ENCODE data around the gene MIOS. TPM values are rescaled to one million over a fixed set of nuclear protein-coding genes. Genes with fewer than 3 reads are reported as not detected.
A peak's percentile ranks its signal among the peaks of the same experiment; 100 is the strongest.

The MIOS gene
- total RNA-seq, 1 donor from 2014 or later = 22.3 TPM

DNA sequence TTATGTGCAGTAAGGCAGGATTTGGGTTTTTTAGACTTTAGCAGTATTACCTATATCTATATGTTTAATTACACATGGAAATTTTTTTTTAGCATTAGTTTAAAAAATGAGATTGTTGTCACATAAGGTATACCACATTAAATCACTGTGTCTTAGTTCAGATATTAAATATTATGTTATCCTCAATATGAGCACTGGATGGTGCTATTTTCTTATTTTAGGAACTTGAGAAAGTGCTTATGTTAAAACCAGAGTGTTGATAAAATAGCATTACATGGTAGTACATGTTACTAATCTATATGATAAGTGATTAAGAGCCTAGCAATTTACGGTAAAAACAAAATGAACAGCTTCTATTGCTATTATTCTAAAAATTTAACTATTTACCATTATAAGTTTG, 28.8 kb downstream of the MIOS start:
- H3K27ac Mint-ChIP-seq (ENCODE audit: unreplicated experiment) = no peak overlapping the region
- peaks cover 31% of the 10 kb centered on the region for H3K36me3 Mint-ChIP-seq (ENCODE audit: low read depth, unreplicated experiment)
- H3K4me1 Mint-ChIP-seq (ENCODE audit: unreplicated experiment) = no peaks in the 10 kb centered on the region
- DNase-seq (ENCODE audit: low spot score) = no peak
- H3K4me3 Mint-ChIP-seq (ENCODE audit: unreplicated experiment) = no peak overlapping the region
- H3K27me3 Mint-ChIP-seq (ENCODE audit: unreplicated experiment) = no peaks in the 10 kb centered on the region
- H3K9me3 Mint-ChIP-seq (ENCODE audit: unreplicated experiment) = no peaks in the 10 kb centered on the region
- TF ChIP-seq, protein P1, sequence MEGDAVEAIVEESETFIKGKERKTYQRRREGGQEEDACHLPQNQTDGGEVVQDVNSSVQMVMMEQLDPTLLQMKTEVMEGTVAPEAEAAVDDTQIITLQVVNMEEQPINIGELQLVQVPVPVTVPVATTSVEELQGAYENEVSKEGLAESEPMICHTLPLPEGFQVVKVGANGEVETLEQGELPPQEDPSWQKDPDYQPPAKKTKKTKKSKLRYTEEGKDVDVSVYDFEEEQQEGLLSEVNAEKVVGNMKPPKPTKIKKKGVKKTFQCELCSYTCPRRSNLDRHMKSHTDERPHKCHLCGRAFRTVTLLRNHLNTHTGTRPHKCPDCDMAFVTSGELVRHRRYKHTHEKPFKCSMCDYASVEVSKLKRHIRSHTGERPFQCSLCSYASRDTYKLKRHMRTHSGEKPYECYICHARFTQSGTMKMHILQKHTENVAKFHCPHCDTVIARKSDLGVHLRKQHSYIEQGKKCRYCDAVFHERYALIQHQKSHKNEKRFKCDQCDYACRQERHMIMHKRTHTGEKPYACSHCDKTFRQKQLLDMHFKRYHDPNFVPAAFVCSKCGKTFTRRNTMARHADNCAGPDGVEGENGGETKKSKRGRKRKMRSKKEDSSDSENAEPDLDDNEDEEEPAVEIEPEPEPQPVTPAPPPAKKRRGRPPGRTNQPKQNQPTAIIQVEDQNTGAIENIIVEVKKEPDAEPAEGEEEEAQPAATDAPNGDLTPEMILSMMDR (IDR thresholded peaks at IDR 0.05; ENCODE audit: unreplicated experiment) = peak; percentile 17

DNA sequence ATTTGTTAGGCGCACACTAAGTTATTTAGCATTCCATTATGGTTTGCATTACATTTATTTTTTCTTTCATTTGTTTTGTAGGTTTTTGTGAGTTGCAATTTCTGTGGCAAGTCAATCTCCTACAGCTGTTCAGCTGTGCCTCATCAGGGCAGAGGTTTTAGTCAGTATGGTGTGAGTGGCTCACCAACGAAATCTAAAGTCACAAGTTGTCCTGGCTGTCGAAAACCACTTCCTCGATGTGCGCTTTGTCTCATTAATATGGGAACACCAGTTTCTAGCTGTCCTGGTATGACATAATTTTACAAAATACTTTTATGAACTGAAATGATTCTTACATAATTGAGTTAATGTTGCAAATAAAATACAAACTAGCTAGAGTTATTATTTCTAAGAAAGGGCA, 29.5 kb downstream of the MIOS start:
- TF ChIP-seq, protein P1 (IDR thresholded peaks at IDR 0.05; ENCODE audit: unreplicated experiment) = no peak
- H3K36me3 Mint-ChIP-seq (ENCODE audit: low read depth, unreplicated experiment) = peaks cover 37% of the 10 kb centered on the region
- peaks cover 1% of the 10 kb centered on the region for H3K27me3 Mint-ChIP-seq (ENCODE audit: unreplicated experiment)
- no peak overlapping the region for H3K27ac Mint-ChIP-seq (ENCODE audit: unreplicated experiment)
- DNase-seq (ENCODE audit: low spot score) = no peak
- H3K4me1 Mint-ChIP-seq (ENCODE audit: unreplicated experiment) = no peaks in the 10 kb centered on the region
- no peak overlapping the region for H3K4me3 Mint-ChIP-seq (ENCODE audit: unreplicated experiment)
- H3K9me3 Mint-ChIP-seq (ENCODE audit: unreplicated experiment) = no peaks in the 10 kb centered on the region

DNA sequence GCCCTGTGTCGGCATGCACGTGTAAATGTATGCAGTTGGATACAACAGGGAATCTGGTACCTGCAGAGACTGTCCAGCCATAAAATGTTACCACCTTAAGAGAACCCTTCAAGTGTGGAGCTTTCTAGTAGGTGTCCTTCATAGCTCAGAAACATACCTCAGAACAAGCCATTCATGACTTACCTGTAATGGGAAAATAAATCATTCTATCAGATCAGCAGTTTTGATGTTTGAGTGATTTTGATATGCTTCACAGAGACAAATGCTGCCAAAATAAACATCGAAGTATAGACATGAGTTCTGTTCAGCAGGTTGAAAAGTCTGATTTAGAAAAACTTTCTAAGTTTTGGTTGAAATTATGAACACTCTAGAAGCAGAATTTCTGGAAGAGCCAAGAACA, 40.3 kb downstream of the MIOS start:
- Mint-ChIP-seq H3K27me3 (ENCODE audit: unreplicated experiment) (no peaks in the 10 kb centered on the region), H3K27ac (ENCODE audit: unreplicated experiment) (no peak overlapping the region), H3K4me3 (ENCODE audit: unreplicated experiment) (no peak overlapping the region), H3K36me3 (ENCODE audit: low read depth, unreplicated experiment) (no peaks in the 10 kb centered on the region), H3K4me1 (ENCODE audit: unreplicated experiment) (no peaks in the 10 kb centered on the region), H3K9me3 (ENCODE audit: unreplicated experiment) (no peaks in the 10 kb centered on the region)
- no peak for DNase-seq (ENCODE audit: low spot score)
- TF ChIP-seq, protein P1 (IDR thresholded peaks at IDR 0.05; ENCODE audit: unreplicated experiment) = no peak

DNA sequence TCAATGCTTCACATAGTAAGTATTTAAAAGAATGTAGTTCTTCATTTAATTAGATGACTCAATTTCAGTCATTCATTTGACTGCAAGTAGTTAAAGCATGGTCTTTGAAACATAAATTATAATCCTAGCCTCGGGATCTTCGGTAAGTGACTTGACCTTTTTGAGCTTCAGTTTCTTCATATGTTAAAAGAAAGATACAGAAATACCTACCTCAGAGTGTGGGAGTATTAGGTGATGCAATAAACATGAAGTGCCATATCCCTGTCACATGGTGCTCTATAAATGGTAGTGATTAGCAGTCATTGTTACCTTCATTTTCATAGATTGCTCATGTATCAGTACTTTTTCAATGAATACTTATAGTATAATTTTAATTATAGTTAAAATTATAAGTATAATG, 42.6 kb downstream of the MIOS start:
- Mint-ChIP-seq H3K4me1 (ENCODE audit: unreplicated experiment) (no peaks in the 10 kb centered on the region), H3K27me3 (ENCODE audit: unreplicated experiment) (no peaks in the 10 kb centered on the region), H3K27ac (ENCODE audit: unreplicated experiment) (no peak overlapping the region), H3K9me3 (ENCODE audit: unreplicated experiment) (no peaks in the 10 kb centered on the region), H3K4me3 (ENCODE audit: unreplicated experiment) (no peak overlapping the region), H3K36me3 (ENCODE audit: low read depth, unreplicated experiment) (no peaks in the 10 kb centered on the region)
- DNase-seq (ENCODE audit: low spot score) = no peak
- TF ChIP-seq, protein P1 (IDR thresholded peaks at IDR 0.05; ENCODE audit: unreplicated experiment) = no peak

DNA sequence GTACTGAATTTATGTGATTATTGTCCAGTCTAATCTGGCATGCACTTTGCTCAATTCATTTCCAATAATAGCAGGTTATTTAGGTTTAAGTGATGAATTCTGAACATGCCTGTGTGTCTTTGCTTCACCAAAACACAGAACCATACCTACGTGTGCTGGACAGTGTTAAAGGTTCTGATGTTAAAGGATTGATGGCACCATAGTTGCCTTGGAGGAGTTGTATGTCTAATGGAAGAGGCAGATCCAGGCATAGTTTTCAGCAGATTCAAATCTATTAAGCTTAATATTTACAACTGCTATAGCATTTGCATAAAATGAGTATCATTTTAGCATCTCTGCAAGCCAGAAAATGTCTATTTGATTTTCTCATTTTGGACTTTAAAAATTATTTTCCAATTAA, 45.8 kb downstream of the MIOS start:
- H3K4me3 Mint-ChIP-seq (ENCODE audit: unreplicated experiment) = no peak overlapping the region

More for the DNA sequence above, 45.8 kb downstream of the MIOS start:
- H3K4me1 Mint-ChIP-seq (ENCODE audit: unreplicated experiment) = no peaks in the 10 kb centered on the region
- H3K36me3 Mint-ChIP-seq (ENCODE audit: low read depth, unreplicated experiment) = no peaks in the 10 kb centered on the region
- no peaks in the 10 kb centered on the region for H3K27me3 Mint-ChIP-seq (ENCODE audit: unreplicated experiment)
- no peaks in the 10 kb centered on the region for H3K9me3 Mint-ChIP-seq (ENCODE audit: unreplicated experiment)
- no peak for DNase-seq (ENCODE audit: low spot score)
- no peak overlapping the region for H3K27ac Mint-ChIP-seq (ENCODE audit: unreplicated experiment)
- TF ChIP-seq, protein P1 (IDR thresholded peaks at IDR 0.05; ENCODE audit: unreplicated experiment) = no peak

All from endothelial cell (in vitro differentiated cells).